Activated T-cell treated with anti-CD3 and anti-CD28 coated beads, Interleukin-2, amount 50 U/mL, for 72 hours (primary cell): ENCODE data around the gene PCNX2. TPM values are rescaled to one million over a fixed set of nuclear protein-coding genes. Genes with fewer than 3 reads are reported as not detected.
"Not testable (repeated sequence)": the region's sequence is repeated elsewhere in the genome, so short reads cannot be mapped to it uniquely, and the experiment has no call there.

Experiments
- ATAC-seq, 2 donors: fragments of 150-1000 bp; cut with Tn5 transposase; replicated peaks in 1 of 2; 2 replicates each; pipeline ENCODE4 v1.10.0; 2021; ENCODE audit warnings: moderate library complexity in 2 of 2, mild to moderate bottlenecking in 1 of 2
- DNase-seq, 2 donors: peaks; one replicate each; pipeline ENCODE4 v3.0.0; 2021 to 2022; ENCODE audit warnings: mixed read lengths in 1 of 2
- H3K27ac Mint-ChIP-seq: one replicate; pipeline ENCODE4 v1.8.0; 2022; ENCODE audit warnings: mild to moderate bottlenecking, moderate library complexity, mixed read lengths
- H3K27me3 Mint-ChIP-seq: one replicate; pipeline ENCODE4 v1.8.0; 2022; ENCODE audit warnings: low read depth, mixed read lengths
- H3K36me3 Mint-ChIP-seq, 2 donors: one replicate each; pipeline ENCODE4 v1.8.0; 2022; ENCODE audit warnings: mixed read lengths in 2 of 2, mild to moderate bottlenecking in 1 of 2; ENCODE audit not compliant: insufficient read depth in 2 of 2
- H3K4me1 Mint-ChIP-seq: one replicate; pipeline ENCODE4 v1.8.0; 2022; ENCODE audit warnings: low read depth, mixed read lengths
- H3K4me3 Mint-ChIP-seq, 2 donors: one replicate each; pipeline ENCODE4 v1.8.0; 2022; ENCODE audit warnings: mild to moderate bottlenecking in 2 of 2, mixed read lengths in 2 of 2, moderate library complexity in 2 of 2
- H3K9me3 Mint-ChIP-seq, 2 donors: one replicate each; pipeline ENCODE4 v1.8.0; 2022; ENCODE audit warnings: mixed read lengths in 2 of 2
- total RNA-seq, 2 donors: library from RNA; stranded (reverse); gene quantifications; one replicate each; pipeline ENCODE4 v1.2.3, GENCODE V29; 2022

The PCNX2 gene
- total RNA-seq, 2 donors from 2014 or later, result 26.2 to 28.6 TPM

DNA sequence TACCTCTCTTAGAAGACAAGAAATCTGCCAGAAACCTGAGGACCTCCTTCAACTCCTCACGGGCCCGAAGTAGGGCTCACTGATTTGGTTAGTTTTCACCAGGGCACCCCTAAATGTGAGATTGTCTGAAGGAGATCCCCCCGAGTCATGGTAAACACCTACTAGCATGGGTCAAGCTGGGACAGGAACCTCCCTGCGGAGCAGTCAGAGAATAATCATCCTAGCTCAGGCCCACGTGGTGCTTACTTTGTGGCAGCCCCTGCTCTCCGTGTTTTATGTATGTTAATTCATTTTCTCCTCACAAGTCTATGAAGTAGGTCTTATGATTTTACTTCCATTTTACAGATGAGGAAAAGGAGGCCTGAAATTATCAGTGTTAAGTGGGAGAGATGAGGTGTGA lies 206.9 kb downstream of the PCNX2 start:
- no peaks in the 10 kb centered on the region for H3K4me1 Mint-ChIP-seq
- H3K27ac Mint-ChIP-seq, result no peak overlapping the region
- H3K4me3 Mint-ChIP-seq, result no peak overlapping the region
- DNase-seq (no peak), ATAC-seq (no peak)
- peaks cover 3 to 12% of the 10 kb centered on the region in 2 donors for H3K36me3 Mint-ChIP-seq
- H3K27me3 Mint-ChIP-seq, result no peaks in the 10 kb centered on the region
- H3K9me3 Mint-ChIP-seq, result no peaks in the 10 kb centered on the region

DNA sequence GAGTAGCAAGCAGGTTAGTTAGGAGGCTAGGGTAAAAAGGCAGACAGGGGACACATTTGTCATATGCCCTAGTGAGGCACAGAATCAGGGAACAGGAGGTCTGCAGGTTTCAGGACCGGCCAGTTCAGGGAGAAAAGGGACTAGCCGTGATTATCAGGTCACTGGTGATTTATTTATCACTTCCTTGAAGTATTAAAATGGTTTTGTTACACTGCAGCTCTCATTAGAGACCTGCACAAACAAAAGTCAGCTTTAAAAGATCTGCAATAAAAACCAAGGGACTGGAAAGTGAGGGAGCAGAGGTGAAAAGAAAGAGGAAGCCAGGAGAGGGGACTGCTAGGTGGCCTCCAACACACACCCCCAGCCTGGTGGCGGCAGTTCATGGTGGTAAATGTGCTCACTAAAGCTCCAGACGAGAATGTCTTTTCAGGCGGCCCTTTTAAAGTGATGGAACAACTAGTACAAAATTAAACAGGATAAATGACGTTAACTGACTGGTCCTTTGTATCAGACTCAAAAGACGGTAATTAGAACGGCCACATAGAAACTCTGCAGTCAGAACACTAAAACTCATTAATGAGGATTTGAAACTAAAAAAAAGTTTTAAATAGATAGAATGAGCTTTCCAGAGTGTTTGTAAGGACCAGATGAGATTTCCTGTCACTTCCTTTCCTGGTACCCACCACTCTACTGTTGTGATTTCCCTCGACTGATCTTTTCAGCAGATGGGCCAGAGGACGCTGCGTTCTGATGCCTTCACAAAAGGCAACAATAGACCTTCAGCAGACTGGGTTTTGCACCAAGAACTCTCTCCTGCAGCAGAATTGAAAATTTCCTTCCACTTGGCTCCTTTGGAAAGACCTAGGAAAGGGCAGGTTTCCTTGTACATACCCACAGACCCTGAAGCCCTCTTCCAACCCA lies 208.3 kb downstream of the PCNX2 start:
- Mint-ChIP-seq H3K4me1 (no peaks in the 10 kb centered on the region), H3K4me3 (no peak overlapping the region), H3K27ac (no peak overlapping the region), H3K27me3 (no peaks in the 10 kb centered on the region), H3K9me3 (no peaks in the 10 kb centered on the region), H3K36me3 (peaks cover 3 to 12% of the 10 kb centered on the region in 2 donors)
- DNase-seq (no peak), ATAC-seq (no peak)

DNA sequence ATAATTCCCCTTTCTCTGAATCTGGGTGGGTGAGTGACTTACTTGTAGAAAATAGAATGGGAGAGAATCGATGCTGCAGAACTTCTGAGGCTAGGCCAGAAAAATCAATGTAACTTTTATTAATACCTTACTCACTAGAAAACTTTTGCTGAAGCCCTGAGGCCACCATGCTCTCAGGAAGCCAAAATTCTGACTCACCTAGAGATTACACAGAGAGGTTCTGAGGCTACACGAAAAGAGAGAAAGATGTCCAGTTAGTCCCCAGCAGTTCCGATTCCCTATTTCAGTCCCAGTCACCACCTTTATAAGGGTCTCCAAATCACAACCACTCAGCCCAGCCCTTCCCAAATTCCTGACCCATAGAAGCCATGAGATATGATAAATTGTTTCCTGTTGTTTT lies 210.0 kb downstream of the PCNX2 start:
- H3K27ac Mint-ChIP-seq, result no peak overlapping the region
- peaks cover 3 to 12% of the 10 kb centered on the region in 2 donors for H3K36me3 Mint-ChIP-seq
- H3K4me3 Mint-ChIP-seq, result no peak overlapping the region
- ATAC-seq (no peak), DNase-seq (no peak)
- no peaks in the 10 kb centered on the region for H3K27me3 Mint-ChIP-seq
- no peaks in the 10 kb centered on the region for H3K4me1 Mint-ChIP-seq
- H3K9me3 Mint-ChIP-seq, result no peaks in the 10 kb centered on the region

DNA sequence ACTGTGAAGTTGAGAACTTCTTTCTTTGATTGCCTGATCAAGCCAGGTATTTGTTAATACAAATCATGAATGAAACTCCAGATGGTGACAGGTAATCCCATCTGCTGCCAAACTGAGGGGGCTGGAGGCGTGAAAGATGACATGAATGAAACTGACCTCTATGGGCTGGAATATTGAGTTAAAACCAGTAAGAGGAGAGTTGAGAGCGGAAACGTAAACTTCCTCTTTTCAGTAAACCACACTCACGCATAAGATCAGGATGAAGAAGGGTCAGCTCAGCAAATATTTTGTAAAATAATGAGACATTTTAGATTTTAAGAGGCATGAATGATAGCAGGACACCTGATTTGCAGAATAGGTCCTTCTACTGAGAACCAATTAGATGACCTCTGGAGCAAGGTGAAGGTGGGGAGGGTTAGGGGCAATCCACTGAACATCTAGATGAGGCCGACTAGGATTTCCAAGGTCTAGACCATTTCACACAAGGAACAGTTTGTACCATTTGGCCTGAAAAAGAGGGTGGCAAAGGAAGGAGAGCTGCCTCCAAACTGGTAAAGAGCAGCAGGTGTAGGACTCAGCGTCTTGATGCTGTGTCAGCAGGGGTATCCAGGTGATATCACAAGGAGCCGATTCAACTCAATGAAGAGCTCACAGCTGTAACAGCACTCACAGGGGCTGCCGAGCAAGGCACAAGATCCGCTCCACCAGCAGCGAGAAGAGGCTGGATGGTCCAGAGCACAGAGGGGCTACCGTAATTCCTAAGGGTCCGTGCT lies 212.6 kb downstream of the PCNX2 start:
- no peaks in the 10 kb centered on the region for H3K9me3 Mint-ChIP-seq
- H3K27ac Mint-ChIP-seq, result no peak overlapping the region
- H3K4me3 Mint-ChIP-seq, result no peak overlapping the region
- H3K27me3 Mint-ChIP-seq, result no peaks in the 10 kb centered on the region
- H3K4me1 Mint-ChIP-seq, result no peaks in the 10 kb centered on the region
- ATAC-seq (no peak), DNase-seq (no peak)
- peaks cover 3 to 12% of the 10 kb centered on the region in 2 donors for H3K36me3 Mint-ChIP-seq

DNA sequence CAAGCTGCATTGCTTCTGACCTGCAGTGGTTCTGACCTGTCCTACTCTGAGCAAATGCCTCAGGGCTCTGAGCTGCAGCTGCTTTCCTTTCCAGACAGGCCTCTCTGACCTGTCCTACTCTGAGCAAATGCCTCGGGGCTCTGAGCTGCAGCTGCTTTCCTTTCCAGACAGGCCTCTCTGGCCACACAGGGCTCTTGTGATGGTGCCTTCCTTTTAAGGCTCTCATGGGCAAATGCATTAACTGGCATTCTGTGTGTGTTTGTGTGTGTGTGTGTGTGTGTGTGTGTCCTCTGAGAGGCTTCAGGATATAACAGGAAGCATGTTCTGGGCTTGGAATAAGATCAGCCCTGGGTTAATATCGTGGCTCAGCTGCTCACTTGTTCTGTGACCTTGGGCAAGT lies 213.8 kb downstream of the PCNX2 start:
- H3K4me1 Mint-ChIP-seq, result no peaks in the 10 kb centered on the region
- ATAC-seq, result no peak
- no peaks in the 10 kb centered on the region for H3K9me3 Mint-ChIP-seq
- H3K27ac Mint-ChIP-seq, result no peak overlapping the region
- peaks cover 3 to 4% of the 10 kb centered on the region in 2 donors for H3K36me3 Mint-ChIP-seq
- DNase-seq, result no peak
- H3K4me3 Mint-ChIP-seq, result no peak overlapping the region
- H3K27me3 Mint-ChIP-seq, result no peaks in the 10 kb centered on the region

DNA sequence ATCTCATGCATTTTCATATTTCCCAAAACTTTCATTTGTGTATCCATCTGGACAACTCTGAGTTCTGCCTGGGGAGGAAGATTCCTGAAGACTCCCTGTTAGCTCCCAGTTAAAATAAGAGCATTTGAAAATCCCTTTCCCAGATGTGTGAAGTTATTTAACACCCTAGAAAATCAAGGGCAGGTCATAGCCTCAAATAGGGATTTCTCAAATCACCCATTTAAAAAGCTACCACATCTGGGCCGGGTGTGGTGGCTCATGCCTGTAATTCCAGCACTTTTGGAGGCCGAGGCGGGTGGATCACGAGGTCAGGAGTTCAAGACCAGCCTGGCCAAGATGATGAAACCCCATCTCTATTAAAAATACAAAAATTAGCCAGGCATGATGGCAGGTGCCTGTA lies 214.7 kb downstream of the PCNX2 start:
- not testable (repeated sequence) for H3K4me3 Mint-ChIP-seq, H3K4me1 Mint-ChIP-seq, H3K27me3 Mint-ChIP-seq, H3K9me3 Mint-ChIP-seq, ATAC-seq, H3K27ac Mint-ChIP-seq, DNase-seq, H3K36me3 Mint-ChIP-seq

DNA sequence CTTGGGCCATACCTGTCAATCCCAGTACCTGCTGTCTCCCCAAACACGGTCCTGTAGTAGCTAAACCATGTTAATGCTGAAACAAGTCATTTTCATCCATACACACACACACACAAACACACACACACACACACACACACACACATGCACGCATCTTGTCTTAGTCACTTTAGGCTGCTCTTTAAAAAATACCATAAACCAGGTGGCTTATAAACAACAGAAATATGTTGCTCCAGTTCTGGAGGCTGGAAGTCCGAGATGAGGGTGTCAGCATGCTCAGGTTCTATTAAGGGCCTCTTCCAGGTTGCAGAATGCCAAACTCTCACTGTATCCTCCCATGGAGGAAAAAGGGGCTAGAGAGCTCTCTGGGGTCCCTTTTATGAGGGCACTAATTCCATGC lies 215.2 kb downstream of the PCNX2 start:
- no peak for DNase-seq
- no peak for ATAC-seq
- Mint-ChIP-seq H3K9me3 (no peaks in the 10 kb centered on the region), H3K36me3 (peaks cover 0 to 3% of the 10 kb centered on the region in 2 donors), H3K4me1 (no peaks in the 10 kb centered on the region), H3K27ac (no peak overlapping the region), H3K4me3 (no peak overlapping the region), H3K27me3 (no peaks in the 10 kb centered on the region)

DNA sequence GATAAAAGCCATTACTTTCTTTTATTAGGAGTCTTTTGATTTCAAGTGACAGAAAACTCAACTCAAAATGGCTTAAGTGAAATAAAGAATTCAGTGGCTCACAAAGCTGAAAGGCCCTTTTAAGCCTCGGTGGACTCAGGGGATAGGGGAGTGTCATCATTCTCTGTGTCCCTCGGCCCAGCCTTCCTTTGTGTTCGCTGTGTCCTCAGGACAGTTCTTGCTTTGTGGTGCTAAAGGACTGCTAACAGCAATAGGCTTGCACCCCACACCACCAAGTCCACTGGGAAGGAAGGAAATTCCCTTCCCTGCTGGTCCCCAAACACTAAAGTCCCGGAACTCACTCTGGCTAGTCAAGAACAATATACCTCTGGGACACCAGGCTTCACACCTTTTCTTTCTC lies 216.0 kb downstream of the PCNX2 start:
- ATAC-seq, result no peak

DNA sequence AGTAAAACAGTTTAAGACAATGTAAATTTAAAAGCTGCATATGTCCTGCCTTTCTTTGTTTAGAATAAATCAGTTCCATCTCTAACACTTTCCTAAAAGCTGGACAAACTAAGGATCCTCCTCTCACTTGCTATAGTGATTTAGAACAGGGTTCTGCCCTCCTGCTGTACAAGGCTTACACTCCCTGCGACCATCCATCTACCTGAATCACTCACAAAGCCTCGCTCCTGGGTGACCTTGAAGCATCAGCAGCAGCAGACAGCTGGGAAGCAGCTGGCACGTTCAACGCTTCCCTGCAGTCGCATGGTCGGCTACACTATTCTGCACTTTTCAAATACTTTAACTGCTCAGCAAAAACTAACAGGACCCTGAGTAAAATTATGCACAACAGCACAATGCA lies 217.1 kb downstream of the PCNX2 start:
- H3K4me3 Mint-ChIP-seq, result no peak overlapping the region
- peaks cover 0 to 6% of the 10 kb centered on the region in 2 donors for H3K36me3 Mint-ChIP-seq
- ATAC-seq, result no peak

More for the DNA sequence above, 216.0 kb downstream of the PCNX2 start:
- no peaks in the 10 kb centered on the region for H3K9me3 Mint-ChIP-seq
- H3K36me3 Mint-ChIP-seq, result peaks cover 0 to 5% of the 10 kb centered on the region in 2 donors
- H3K4me1 Mint-ChIP-seq, result no peaks in the 10 kb centered on the region
- no peak overlapping the region for H3K27ac Mint-ChIP-seq
- no peak for DNase-seq
- no peak overlapping the region for H3K4me3 Mint-ChIP-seq
- no peaks in the 10 kb centered on the region for H3K27me3 Mint-ChIP-seq

DNA sequence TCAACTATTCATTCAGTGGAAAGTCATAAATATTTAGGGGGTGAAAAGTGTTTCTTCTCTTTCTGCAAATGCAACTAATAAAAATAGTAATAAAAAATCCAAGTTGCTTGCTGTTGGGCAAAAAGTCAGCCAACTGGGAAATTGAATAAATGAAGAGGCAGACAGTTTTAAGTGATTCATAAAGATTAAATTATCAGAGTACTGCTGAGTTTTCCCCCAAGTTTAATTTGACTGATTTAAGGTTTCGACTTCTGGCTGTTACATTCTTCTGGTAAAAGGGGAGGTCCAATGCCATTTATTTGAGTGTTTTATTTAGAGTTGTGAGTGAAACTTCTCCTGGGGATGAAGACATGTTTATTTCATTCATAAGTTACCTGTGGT lies 219.6 kb downstream of the PCNX2 start:
- H3K27ac Mint-ChIP-seq, result no peak overlapping the region
- DNase-seq (no peak), ATAC-seq (no peak)
- H3K27me3 Mint-ChIP-seq, result no peaks in the 10 kb centered on the region
- H3K4me3 Mint-ChIP-seq, result no peak overlapping the region
- H3K36me3 Mint-ChIP-seq, result peaks cover 0 to 6% of the 10 kb centered on the region in 2 donors
- H3K9me3 Mint-ChIP-seq, result no peaks in the 10 kb centered on the region
- H3K4me1 Mint-ChIP-seq, result no peaks in the 10 kb centered on the region

More for the DNA sequence above, 217.1 kb downstream of the PCNX2 start:
- Mint-ChIP-seq H3K4me1 (no peaks in the 10 kb centered on the region), H3K27ac (no peak overlapping the region), H3K9me3 (no peaks in the 10 kb centered on the region), H3K27me3 (no peaks in the 10 kb centered on the region)
- DNase-seq, result no peak

DNA sequence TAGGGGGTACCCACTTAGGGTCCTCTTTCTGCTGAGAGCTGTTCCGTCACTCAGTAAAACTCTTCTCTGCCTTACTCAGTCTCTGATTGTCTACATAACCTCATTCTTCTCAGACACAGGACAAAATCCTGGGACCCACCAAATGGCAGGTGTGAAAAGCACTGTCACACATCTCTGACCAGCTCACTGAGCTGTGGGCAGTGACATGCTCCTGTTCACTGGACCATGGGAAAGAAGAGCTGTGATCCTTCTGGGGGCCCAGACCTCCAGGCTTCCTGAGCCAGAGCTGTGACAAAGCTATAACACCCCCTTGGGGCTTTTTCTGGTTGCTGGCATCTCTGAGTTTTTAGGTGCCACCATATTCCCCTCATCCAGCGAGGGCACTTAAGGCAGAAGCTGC lies 229.4 kb downstream of the PCNX2 start:
- no peak overlapping the region for H3K27ac Mint-ChIP-seq
- ATAC-seq (no peak), DNase-seq (no peak)
- peaks cover 2 to 5% of the 10 kb centered on the region in 2 donors for H3K36me3 Mint-ChIP-seq
- H3K4me3 Mint-ChIP-seq, result no peak overlapping the region
- H3K4me1 Mint-ChIP-seq, result no peaks in the 10 kb centered on the region
- no peaks in the 10 kb centered on the region for H3K9me3 Mint-ChIP-seq
- H3K27me3 Mint-ChIP-seq, result no peaks in the 10 kb centered on the region

DNA sequence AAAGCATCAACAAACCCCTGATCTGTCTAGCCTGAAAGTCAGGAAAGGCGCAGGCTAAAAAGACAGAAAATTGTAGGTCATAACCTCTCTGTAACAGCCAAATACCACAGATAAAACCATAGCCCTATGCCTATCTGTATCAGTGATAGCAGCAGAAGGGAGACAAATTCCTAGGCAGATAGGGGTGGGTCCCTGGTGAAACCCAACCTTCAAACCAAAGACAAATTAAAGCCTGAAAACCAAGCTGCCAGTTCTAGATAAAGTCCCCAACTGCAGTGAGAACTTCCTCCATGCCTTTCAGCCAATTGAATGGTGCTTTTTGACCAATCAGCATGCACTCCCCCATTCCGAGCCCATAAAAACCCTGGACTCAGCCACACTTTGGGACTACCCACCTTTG lies 229.8 kb downstream of the PCNX2 start:
- Mint-ChIP-seq H3K27ac (no peak overlapping the region), H3K36me3 (peaks cover 2 to 5% of the 10 kb centered on the region in 2 donors), H3K4me1 (no peaks in the 10 kb centered on the region), H3K4me3 (no peak overlapping the region), H3K27me3 (no peaks in the 10 kb centered on the region), H3K9me3 (no peaks in the 10 kb centered on the region)
- ATAC-seq (no peak), DNase-seq (no peak)

DNA sequence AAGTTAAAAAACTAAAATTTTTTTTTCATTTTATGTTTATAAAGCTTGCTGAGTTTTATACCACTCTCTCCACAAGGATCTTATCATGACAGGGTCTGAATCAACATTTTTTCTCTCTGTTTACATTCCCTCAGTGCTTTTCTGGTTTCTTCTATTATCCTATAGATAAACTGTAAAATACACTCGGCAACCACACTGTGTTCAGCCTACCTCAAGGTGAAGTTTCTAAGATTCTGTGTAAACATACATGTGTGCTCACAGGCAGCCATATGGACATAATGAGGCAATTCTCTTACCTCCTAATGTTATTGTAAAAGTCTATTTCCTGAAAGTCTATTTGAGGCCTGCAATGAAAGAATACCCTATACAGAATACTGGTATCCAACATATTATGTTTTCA lies 230.5 kb downstream of the PCNX2 start:
- no peak overlapping the region for H3K4me3 Mint-ChIP-seq
- H3K27ac Mint-ChIP-seq, result no peak overlapping the region
- DNase-seq (no peak), ATAC-seq (no peak)
- no peaks in the 10 kb centered on the region for H3K9me3 Mint-ChIP-seq
- H3K36me3 Mint-ChIP-seq, result peaks cover 2 to 5% of the 10 kb centered on the region in 2 donors
- no peaks in the 10 kb centered on the region for H3K27me3 Mint-ChIP-seq
- no peaks in the 10 kb centered on the region for H3K4me1 Mint-ChIP-seq
